ENCODE results near the gene PIAS4. TPM values are rescaled to one million over a fixed set of nuclear protein-coding genes. Genes with fewer than 3 reads are reported as not detected.

PIAS4 gene
- total RNA-seq, 1 donor: 17.3 TPM

GRCh38 chr19:4063369-4064148 lies 56.0 kb downstream of the PIAS4 start:
- TF ChIP-seq CTCF (IDR thresholded peaks at IDR 0.05; ENCODE audit: insufficient read depth, low read depth, low read length): no peak
- no peak for DNase-seq (ENCODE audit: low read depth)
- H3K4me3 ChIP-seq (ENCODE audit: low read depth, low read length): peak overlapping the region; percentile 70

DNA sequence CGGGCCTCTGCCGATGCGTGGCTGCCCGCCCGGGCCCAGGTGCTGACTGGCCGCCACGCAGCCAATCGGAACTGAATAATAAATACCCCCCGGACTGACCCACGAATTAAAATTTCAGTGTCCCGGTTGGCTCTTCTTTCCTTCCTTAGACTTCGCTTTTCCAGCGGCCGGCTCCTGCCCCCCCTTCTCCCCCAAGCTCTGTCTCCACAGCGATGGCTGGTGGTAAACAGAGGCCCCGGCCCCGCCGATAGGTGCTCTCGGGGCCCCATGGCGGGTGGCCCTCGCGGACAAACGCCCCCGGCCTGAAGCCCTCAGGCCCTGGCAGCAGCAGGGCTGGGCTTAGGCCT lies 56.6 kb downstream of the PIAS4 start:
- TF ChIP-seq CTCF (IDR thresholded peaks at IDR 0.05; ENCODE audit: insufficient read depth, low read depth, low read length): no peak
- no peak for DNase-seq (ENCODE audit: low read depth)
- peak overlapping the region; percentile 70 for H3K4me3 ChIP-seq (ENCODE audit: low read depth, low read length)

- DNase-seq (ENCODE audit: low read depth): no peak
- TF ChIP-seq CTCF (IDR thresholded peaks at IDR 0.05; ENCODE audit: insufficient read depth, low read depth, low read length): no peak
- peak overlapping the region; percentile 70 for H3K4me3 ChIP-seq (ENCODE audit: low read depth, low read length)
Measured at GRCh38 chr19:4064496-4065260, 57.1 kb downstream of the PIAS4 start.

DNA sequence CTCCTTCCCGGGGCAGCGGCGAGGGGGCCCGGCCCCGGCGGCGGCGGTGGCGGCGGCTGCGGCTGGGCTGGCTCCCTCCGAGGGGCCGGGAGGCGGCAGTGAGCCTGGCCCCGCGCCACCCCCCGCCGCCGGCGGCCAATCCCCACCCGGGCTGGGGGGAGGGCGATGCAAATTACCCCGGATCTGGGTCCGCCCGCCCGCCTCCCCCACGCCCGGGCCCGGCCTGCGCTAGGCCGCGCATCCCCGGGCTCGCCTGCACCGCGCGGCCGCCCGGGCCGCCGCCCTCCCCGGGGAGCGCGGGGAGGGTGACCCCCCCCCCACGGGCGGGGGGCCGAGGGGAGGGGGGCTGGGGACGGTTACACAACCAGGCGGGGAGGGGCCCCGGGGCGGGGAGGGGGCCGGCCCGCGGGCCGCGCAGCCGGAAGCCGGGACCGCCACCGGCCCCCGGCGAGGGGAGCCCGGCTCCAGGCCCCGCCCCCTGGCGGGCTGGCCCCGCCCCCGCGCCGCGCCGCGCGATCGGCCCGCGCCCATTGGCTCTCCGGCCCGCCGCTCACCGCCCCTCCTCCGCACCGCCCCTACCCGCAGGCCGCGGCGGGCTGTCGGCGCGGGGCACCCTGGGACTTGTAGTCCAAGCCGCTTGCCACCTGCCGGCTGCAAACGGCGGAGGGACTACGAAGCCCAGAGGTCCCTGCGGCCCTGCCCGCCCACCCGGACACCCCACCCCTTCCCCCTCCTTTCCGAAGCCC lies 58.1 kb downstream of the PIAS4 start:
- no peak for TF ChIP-seq CTCF (IDR thresholded peaks at IDR 0.05; ENCODE audit: insufficient read depth, low read depth, low read length)
- H3K4me3 ChIP-seq (ENCODE audit: low read depth, low read length): peak overlapping the region; percentile 84
- DNase-seq (ENCODE audit: low read depth): peak; percentile 98

DNA sequence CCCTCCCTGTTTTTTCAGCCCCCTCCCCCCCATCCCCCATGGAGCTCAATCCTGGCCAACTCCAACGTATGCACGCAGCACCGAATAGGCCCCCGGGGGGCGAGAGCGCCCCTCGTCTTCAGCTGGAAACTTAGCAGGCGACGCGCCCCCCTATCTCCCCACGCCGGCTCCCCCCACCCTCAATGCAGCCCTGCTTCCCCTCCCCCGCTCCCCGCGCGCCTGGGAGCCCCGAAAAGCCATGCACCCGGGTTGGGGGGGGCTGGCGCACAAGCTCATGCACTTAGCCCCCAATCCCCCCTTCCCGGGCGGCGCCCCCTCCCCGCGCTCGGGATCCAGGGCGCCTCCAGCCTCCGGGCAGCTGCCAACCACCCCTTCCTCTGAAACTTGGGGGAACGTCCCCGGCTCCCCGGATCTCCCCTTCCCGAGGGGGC lies 58.7 kb downstream of the PIAS4 start:
- DNase-seq (ENCODE audit: low read depth): no peak
- no peak for TF ChIP-seq CTCF (IDR thresholded peaks at IDR 0.05; ENCODE audit: insufficient read depth, low read depth, low read length)
- peak overlapping the region; percentile 84 for H3K4me3 ChIP-seq (ENCODE audit: low read depth, low read length)

GRCh38 chr19:4066682-4067395 lies 59.3 kb downstream of the PIAS4 start, which contains the start of gene ZBTB7A:
Gene ZBTB7A (minus strand): TSS chr19:4066899. CDS start chr19:4055232, 11,667 bp downstream.
- H3K4me3 ChIP-seq (ENCODE audit: low read depth, low read length): peak within 1 kb of the TSS; percentile 84
- no peak for TF ChIP-seq CTCF (IDR thresholded peaks at IDR 0.05; ENCODE audit: insufficient read depth, low read depth, low read length)
- peak; percentile 84 for DNase-seq (ENCODE audit: low read depth)
